Nephron (organoid): ENCODE data around the gene ZNF17.
A peak's percentile ranks its signal among the peaks of the same experiment; 100 is the strongest.

Source experiments
- H3K27ac Mint-ChIP-seq, 3 experiments: 2 replicates each; pipeline ENCODE4 v1.8.0; 2020; ENCODE audit warnings: mixed read lengths in 3 of 3, mild to moderate bottlenecking in 2 of 3, moderate library complexity in 1 of 3
- H3K27me3 Mint-ChIP-seq: 2 replicates; pipeline ENCODE4 v1.8.0; 2021; ENCODE audit warnings: low read depth, mild to moderate bottlenecking, moderate library complexity, mixed read lengths
- H3K36me3 Mint-ChIP-seq: 2 replicates; pipeline ENCODE4 v1.8.0; 2020; ENCODE audit warnings: low read depth, mixed read lengths
- H3K4me1 Mint-ChIP-seq: 2 replicates; pipeline ENCODE4 v1.8.0; 2020; ENCODE audit warnings: mixed read lengths
- H3K4me3 Mint-ChIP-seq, 3 experiments: 2 replicates each; pipeline ENCODE4 v1.8.0; 2020; ENCODE audit warnings: mild to moderate bottlenecking in 3 of 3, mixed read lengths in 3 of 3, moderate library complexity in 2 of 3
- H3K9me3 Mint-ChIP-seq: 2 replicates; pipeline ENCODE4 v1.8.0; 2020; ENCODE audit warnings: mixed read lengths
- TF ChIP-seq, protein P1 (sequence below), 3 experiments: fragments of 200-600 bp; sonication (generic); IDR thresholded peaks; one replicate each; pipeline ENCODE4 v1.5.0; 2021; ENCODE audit warnings: antibody characterized with exemption in 3 of 3; ENCODE audit not compliant: unreplicated experiment in 3 of 3

Gene ZNF17

DNA sequence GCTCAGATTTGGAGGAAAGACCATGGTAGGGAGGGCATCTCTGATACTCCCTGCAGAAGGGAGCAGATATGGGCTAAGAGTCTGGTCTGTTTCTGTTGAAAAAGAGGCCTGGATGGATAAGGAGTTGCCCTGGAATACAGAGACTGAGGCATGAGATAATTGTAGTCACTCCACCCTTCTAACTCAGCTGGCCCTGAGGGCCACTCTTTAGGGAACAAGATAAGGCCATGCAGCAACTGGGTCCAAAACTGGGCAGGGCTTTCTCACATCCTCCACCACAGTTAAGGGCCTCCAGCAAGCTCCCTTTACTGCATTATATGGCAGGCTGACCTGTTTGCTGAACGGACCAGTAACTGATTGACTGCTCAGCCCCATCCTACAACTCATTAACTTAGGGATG is 25.5 kb downstream of the ZNF17 start:
- Mint-ChIP-seq H3K36me3 (peaks cover 70% of the 10 kb centered on the region), H3K4me1 (peaks cover 16% of the 10 kb centered on the region), H3K9me3 (peaks cover 41% of the 10 kb centered on the region), H3K4me3 (peak overlapping the region; percentile 95 to 97 (median 96)), H3K27ac (peak overlapping the region; percentile 27 to 93 (median 71)), H3K27me3 (no peaks in the 10 kb centered on the region)
- TF ChIP-seq, protein P1, sequence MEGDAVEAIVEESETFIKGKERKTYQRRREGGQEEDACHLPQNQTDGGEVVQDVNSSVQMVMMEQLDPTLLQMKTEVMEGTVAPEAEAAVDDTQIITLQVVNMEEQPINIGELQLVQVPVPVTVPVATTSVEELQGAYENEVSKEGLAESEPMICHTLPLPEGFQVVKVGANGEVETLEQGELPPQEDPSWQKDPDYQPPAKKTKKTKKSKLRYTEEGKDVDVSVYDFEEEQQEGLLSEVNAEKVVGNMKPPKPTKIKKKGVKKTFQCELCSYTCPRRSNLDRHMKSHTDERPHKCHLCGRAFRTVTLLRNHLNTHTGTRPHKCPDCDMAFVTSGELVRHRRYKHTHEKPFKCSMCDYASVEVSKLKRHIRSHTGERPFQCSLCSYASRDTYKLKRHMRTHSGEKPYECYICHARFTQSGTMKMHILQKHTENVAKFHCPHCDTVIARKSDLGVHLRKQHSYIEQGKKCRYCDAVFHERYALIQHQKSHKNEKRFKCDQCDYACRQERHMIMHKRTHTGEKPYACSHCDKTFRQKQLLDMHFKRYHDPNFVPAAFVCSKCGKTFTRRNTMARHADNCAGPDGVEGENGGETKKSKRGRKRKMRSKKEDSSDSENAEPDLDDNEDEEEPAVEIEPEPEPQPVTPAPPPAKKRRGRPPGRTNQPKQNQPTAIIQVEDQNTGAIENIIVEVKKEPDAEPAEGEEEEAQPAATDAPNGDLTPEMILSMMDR (IDR thresholded peaks at IDR 0.05; ENCODE audit: unreplicated experiment in 3 of 3), result no peak

DNA sequence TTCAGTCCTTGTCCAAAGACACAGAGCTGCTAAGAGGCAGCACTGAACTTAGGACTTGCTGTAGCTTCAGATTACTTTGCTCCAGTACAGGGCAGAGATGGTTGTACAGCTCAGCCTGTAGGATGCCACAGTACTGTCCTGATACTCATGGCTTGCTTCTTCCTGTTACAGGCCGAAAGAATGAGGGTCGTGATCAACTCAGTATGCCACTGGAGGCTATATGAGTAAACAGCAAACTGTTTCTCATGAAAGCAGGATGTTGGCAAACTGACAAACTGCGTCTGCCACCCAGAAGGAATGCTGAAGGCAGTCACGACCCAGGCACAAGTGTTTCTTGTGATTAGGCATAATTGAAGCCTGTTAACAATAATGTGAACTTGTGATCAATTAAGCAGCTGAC is 27.0 kb downstream of the ZNF17 start:
- peaks cover 56% of the 10 kb centered on the region for H3K9me3 Mint-ChIP-seq
- H3K4me1 Mint-ChIP-seq, result peaks cover 16% of the 10 kb centered on the region
- TF ChIP-seq, protein P1 (IDR thresholded peaks at IDR 0.05; ENCODE audit: unreplicated experiment in 3 of 3), result no peak
- peak overlapping the region in 1 of 3 experiments; percentile 39 for H3K4me3 Mint-ChIP-seq
- no peaks in the 10 kb centered on the region for H3K27me3 Mint-ChIP-seq
- H3K27ac Mint-ChIP-seq, result no peak overlapping the region
- peaks cover 77% of the 10 kb centered on the region for H3K36me3 Mint-ChIP-seq

DNA sequence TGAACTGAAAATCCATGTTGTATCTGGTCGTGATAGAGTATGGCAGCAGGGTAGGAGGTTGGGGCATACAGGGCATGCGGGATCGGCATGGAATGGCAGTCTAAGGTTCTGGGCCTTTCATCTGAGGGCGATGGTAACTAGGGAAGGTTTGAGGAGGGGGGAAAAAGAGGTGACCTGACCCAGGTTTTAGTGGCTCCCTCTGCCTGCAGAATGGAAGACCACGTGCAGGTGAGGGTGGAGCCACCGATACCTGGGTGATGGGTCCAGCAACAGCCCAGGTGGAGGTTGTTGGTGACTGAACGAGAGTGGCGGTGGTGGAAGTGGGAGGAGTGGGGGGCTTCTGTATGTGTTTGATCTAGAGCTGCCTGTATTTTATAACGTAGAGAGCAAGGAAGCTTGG is 28.0 kb downstream of the ZNF17 start:
- peaks cover 81% of the 10 kb centered on the region for H3K36me3 Mint-ChIP-seq
- H3K9me3 Mint-ChIP-seq, result peaks cover 65% of the 10 kb centered on the region
- TF ChIP-seq, protein P1 (IDR thresholded peaks at IDR 0.05; ENCODE audit: unreplicated experiment in 3 of 3), result no peak
- no peaks in the 10 kb centered on the region for H3K27me3 Mint-ChIP-seq
- H3K4me3 Mint-ChIP-seq, result no peak overlapping the region
- no peak overlapping the region for H3K27ac Mint-ChIP-seq
- peaks cover 16% of the 10 kb centered on the region for H3K4me1 Mint-ChIP-seq

DNA sequence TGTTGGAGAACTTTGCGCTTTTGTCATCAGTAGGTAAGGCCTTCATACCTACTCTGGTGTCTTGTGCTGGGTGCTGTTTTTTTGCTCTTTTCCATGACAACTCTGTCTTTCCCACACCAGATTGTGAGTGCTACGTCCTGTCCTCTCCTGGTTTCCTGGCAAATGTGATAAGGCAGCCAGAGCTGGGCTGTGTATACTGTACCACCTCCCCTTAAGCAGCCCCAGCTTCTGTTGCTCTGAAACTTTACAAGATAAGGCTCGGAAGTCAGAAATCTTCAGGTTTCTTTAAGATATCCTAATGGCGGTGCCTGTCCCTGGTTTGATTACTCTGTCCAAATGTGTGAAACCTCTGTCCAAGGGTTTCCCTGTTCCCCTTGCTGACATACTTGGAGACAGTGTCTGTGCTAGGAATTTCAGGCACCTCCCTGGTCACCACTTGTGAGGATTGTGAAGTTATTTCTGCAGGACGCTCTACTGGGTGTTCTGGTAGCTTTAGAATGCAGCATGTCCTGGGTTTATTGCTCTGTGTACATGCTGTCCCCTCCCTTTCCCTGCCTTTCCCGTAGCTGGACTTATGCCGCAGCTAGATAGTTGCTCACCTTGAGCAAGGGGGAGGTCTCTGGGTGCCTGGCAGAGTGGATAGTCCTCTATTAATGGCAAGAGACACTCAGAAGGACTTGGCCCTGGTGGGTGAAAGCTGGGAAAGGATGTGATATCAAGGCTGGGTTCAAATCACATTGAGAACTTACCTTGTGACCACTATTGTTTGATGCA is 31.2 kb downstream of the ZNF17 start:
- Mint-ChIP-seq H3K27me3 (no peaks in the 10 kb centered on the region), H3K4me3 (no peak overlapping the region), H3K36me3 (peaks cover 89% of the 10 kb centered on the region), H3K9me3 (peaks cover 76% of the 10 kb centered on the region), H3K4me1 (no peaks in the 10 kb centered on the region), H3K27ac (no peak overlapping the region)
- TF ChIP-seq, protein P1 (IDR thresholded peaks at IDR 0.05; ENCODE audit: unreplicated experiment in 3 of 3), result no peak

DNA sequence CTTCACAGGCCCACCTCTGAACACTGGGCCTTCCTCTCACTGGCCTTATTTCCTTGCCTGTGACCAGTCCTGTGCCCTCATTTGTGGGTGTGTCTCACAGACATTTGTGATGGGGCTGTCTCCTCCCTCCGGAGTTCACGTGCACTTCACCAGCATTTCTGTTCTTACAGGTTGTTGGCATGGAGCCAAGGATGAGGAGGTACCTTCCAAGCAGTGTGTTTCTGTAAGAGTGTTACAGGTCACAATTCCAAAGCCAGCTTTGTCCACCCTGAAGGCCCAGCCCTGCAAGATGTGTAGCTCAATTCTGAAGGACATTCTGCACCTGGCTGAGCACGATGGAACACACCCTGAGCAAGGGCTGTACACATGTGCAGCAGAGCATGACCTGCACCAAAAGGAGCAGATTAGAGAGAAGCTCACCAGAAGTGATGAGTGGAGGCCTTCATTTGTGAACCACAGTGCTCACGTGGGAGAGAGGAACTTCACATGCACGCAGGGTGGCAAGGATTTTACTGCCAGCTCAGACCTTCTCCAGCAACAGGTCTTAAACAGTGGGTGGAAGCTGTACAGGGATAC is 32.2 kb downstream of the ZNF17 start:
- H3K4me1 Mint-ChIP-seq, result no peaks in the 10 kb centered on the region
- TF ChIP-seq, protein P1 (IDR thresholded peaks at IDR 0.05; ENCODE audit: unreplicated experiment in 3 of 3), result no peak
- H3K9me3 Mint-ChIP-seq, result peaks cover 77% of the 10 kb centered on the region
- no peak overlapping the region for H3K27ac Mint-ChIP-seq
- no peaks in the 10 kb centered on the region for H3K27me3 Mint-ChIP-seq
- peaks cover 91% of the 10 kb centered on the region for H3K36me3 Mint-ChIP-seq
- H3K4me3 Mint-ChIP-seq, result no peak overlapping the region

DNA sequence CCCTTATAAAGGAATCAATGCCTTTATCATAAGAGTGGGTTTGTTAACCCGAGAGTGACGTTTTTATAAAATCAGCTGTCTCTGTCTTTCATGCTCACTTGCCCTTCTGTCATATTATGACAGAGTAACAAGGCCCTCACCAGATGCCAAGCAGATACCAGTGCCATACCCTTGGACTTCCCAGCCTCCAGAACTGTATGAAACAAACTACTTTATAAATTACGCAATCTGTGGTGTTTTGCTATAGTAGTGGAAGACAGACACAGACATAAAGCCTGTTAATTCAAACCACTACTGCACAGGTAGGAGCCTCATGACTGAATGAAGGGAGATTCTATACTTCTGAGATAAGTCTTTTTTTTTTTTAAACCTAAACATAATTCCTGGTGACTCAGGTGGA is 41.3 kb downstream of the ZNF17 start:
- no peaks in the 10 kb centered on the region for H3K27me3 Mint-ChIP-seq
- TF ChIP-seq, protein P1 (IDR thresholded peaks at IDR 0.05; ENCODE audit: unreplicated experiment in 3 of 3), result no peak
- H3K4me3 Mint-ChIP-seq, result no peak overlapping the region
- H3K9me3 Mint-ChIP-seq, result peaks cover 68% of the 10 kb centered on the region
- H3K36me3 Mint-ChIP-seq, result peaks cover 83% of the 10 kb centered on the region
- H3K4me1 Mint-ChIP-seq, result no peaks in the 10 kb centered on the region
- no peak overlapping the region for H3K27ac Mint-ChIP-seq
